HUES6 (cell line): ENCODE measurements around the gene IQSEC3.

Experiments used
- H3K27ac ChIP-seq: 2 replicates; pipeline ENCODE4 v1.7.0; 2013; ENCODE audit warnings: low read depth, mild to moderate bottlenecking, low read length, inconsistent platforms
- H3K27me3 ChIP-seq: 2 replicates; pipeline ENCODE4 v1.6.1; 2013; ENCODE audit warnings: low read length; ENCODE audit not compliant: control insufficient read depth, insufficient read depth
- H3K36me3 ChIP-seq: 2 replicates; pipeline ENCODE4 v1.6.1; 2013; ENCODE audit warnings: low read length; ENCODE audit not compliant: control insufficient read depth, insufficient read depth
- H3K4me1 ChIP-seq: 2 replicates; pipeline ENCODE4 v1.6.1; 2013; ENCODE audit warnings: low read length; ENCODE audit not compliant: control insufficient read depth, insufficient read depth
- H3K4me3 ChIP-seq: 2 replicates; pipeline ENCODE4 v1.5.1; 2013; ENCODE audit warnings: low read depth, low read length
- H3K9ac ChIP-seq: one replicate; pipeline ENCODE4 v1.6.1; 2013; ENCODE audit warnings: mild to moderate bottlenecking, low read length
- H3K9me3 ChIP-seq: 2 replicates; pipeline ENCODE4 v1.6.1; 2013; ENCODE audit warnings: low read depth, low read length; ENCODE audit not compliant: control insufficient read depth, insufficient read depth

Gene IQSEC3

GRCh38 chr12:156945-157344, 90.4 kb downstream of the IQSEC3 start:
- H3K4me1 ChIP-seq, result 0 out of 2 replicates have a peak, but pooled peaks cover 4% of the 10 kb centered on the region
- no peaks in the 10 kb centered on the region; the same call in 1 of the 2 replicates for H3K27me3 ChIP-seq
- no peak overlapping the region for H3K27ac ChIP-seq
- no peak overlapping the region for H3K4me3 ChIP-seq
- H3K36me3 ChIP-seq, result no peaks in the 10 kb centered on the region
- no peaks in the 10 kb centered on the region for H3K9me3 ChIP-seq
- no peak overlapping the region for H3K9ac ChIP-seq

- Histone ChIP-seq H3K4me1 (0 out of 2 replicates have a peak, but pooled peaks cover 4% of the 10 kb centered on the region), H3K27me3 (no peaks in the 10 kb centered on the region; the same call in 1 of the 2 replicates), H3K9me3 (no peaks in the 10 kb centered on the region), H3K27ac (no peak overlapping the region), H3K36me3 (no peaks in the 10 kb centered on the region), H3K9ac (no peak overlapping the region), H3K4me3 (no peak overlapping the region)
These were observed 91.1 kb downstream of the IQSEC3 start for GRCh38 chr12:157644-158043.

- H3K4me1 ChIP-seq, result peaks cover 4% of the 10 kb centered on the region; the same call in 1 of the 2 replicates
- no peaks in the 10 kb centered on the region for H3K9me3 ChIP-seq
- no peaks in the 10 kb centered on the region; the same call in 1 of the 2 replicates for H3K27me3 ChIP-seq
- no peak overlapping the region for H3K27ac ChIP-seq
- no peak overlapping the region for H3K4me3 ChIP-seq
- no peak overlapping the region for H3K9ac ChIP-seq
- H3K36me3 ChIP-seq, result no peaks in the 10 kb centered on the region
These were observed 92.7 kb downstream of the IQSEC3 start for GRCh38 chr12:159156-159782.

GRCh38 chr12:160858-161257, 94.3 kb downstream of the IQSEC3 start:
- Histone ChIP-seq H3K4me1 (peaks cover 4% of the 10 kb centered on the region; the same call in 1 of the 2 replicates), H3K4me3 (no peak overlapping the region), H3K9ac (no peak overlapping the region), H3K27ac (no peak overlapping the region), H3K36me3 (no peaks in the 10 kb centered on the region), H3K27me3 (no peaks in the 10 kb centered on the region; the same call in 1 of the 2 replicates), H3K9me3 (no peaks in the 10 kb centered on the region)

GRCh38 chr12:161823-162222, 95.3 kb downstream of the IQSEC3 start:
- no peaks in the 10 kb centered on the region for H3K36me3 ChIP-seq
- H3K4me3 ChIP-seq, result no peak overlapping the region
- H3K9ac ChIP-seq, result no peak overlapping the region
- no peaks in the 10 kb centered on the region; the same call in 1 of the 2 replicates for H3K27me3 ChIP-seq
- H3K4me1 ChIP-seq, result peaks cover 4% of the 10 kb centered on the region; the same call in 1 of the 2 replicates
- no peak overlapping the region for H3K27ac ChIP-seq
- no peaks in the 10 kb centered on the region for H3K9me3 ChIP-seq

- H3K4me3 ChIP-seq, result no peak overlapping the region
- H3K4me1 ChIP-seq, result peaks cover 6% of the 10 kb centered on the region; the same call in 1 of the 2 replicates
- no peak overlapping the region for H3K9ac ChIP-seq
- no peaks in the 10 kb centered on the region for H3K9me3 ChIP-seq
- no peak overlapping the region for H3K27ac ChIP-seq
- no peaks in the 10 kb centered on the region for H3K36me3 ChIP-seq
- H3K27me3 ChIP-seq, result no peaks in the 10 kb centered on the region; the same call in 1 of the 2 replicates
These were observed 96.1 kb downstream of the IQSEC3 start for GRCh38 chr12:162467-163307.

GRCh38 chr12:163406-163986, 96.9 kb downstream of the IQSEC3 start:
- no peaks in the 10 kb centered on the region for H3K9me3 ChIP-seq
- peaks cover 12% of the 10 kb centered on the region for H3K4me1 ChIP-seq
- H3K27me3 ChIP-seq, result no peaks in the 10 kb centered on the region; the same call in 1 of the 2 replicates
- no peak overlapping the region for H3K27ac ChIP-seq
- no peak overlapping the region for H3K4me3 ChIP-seq
- H3K9ac ChIP-seq, result no peak overlapping the region
- no peaks in the 10 kb centered on the region for H3K36me3 ChIP-seq

GRCh38 chr12:164207-164606, 97.6 kb downstream of the IQSEC3 start:
- H3K4me1 ChIP-seq, result peaks cover 19% of the 10 kb centered on the region
- no peak overlapping the region for H3K9ac ChIP-seq
- no peaks in the 10 kb centered on the region; the same call in 1 of the 2 replicates for H3K27me3 ChIP-seq
- H3K27ac ChIP-seq, result no peak overlapping the region
- H3K9me3 ChIP-seq, result no peaks in the 10 kb centered on the region
- H3K4me3 ChIP-seq, result no peak overlapping the region
- no peaks in the 10 kb centered on the region for H3K36me3 ChIP-seq

- no peak overlapping the region for H3K9ac ChIP-seq
- H3K27me3 ChIP-seq, result no peaks in the 10 kb centered on the region; the same call in 1 of the 2 replicates
- no peak overlapping the region for H3K4me3 ChIP-seq
- no peaks in the 10 kb centered on the region for H3K9me3 ChIP-seq
- H3K27ac ChIP-seq, result no peak overlapping the region
- H3K36me3 ChIP-seq, result no peaks in the 10 kb centered on the region
- H3K4me1 ChIP-seq, result peaks cover 36% of the 10 kb centered on the region
These were observed 99.3 kb downstream of the IQSEC3 start for GRCh38 chr12:165862-166368.

- Histone ChIP-seq H3K27me3 (no peaks in the 10 kb centered on the region; the same call in 1 of the 2 replicates), H3K4me3 (no peak overlapping the region), H3K4me1 (peaks cover 41% of the 10 kb centered on the region), H3K9ac (no peak overlapping the region), H3K36me3 (no peaks in the 10 kb centered on the region), H3K9me3 (no peaks in the 10 kb centered on the region), H3K27ac (no peak overlapping the region)
These were observed 100.0 kb downstream of the IQSEC3 start for GRCh38 chr12:166425-167075.
